HG03196 (cell line): Measurements from ENCODE around the gene CCR5AS.

ENCODE experiments used
- ATAC-seq: cut with Tn5 transposase; IDR thresholded peaks from one replicate; pipeline ENCODE4 v1.9.1; 2021; ENCODE audit not compliant: unreplicated experiment

CCR5AS gene

DNA sequence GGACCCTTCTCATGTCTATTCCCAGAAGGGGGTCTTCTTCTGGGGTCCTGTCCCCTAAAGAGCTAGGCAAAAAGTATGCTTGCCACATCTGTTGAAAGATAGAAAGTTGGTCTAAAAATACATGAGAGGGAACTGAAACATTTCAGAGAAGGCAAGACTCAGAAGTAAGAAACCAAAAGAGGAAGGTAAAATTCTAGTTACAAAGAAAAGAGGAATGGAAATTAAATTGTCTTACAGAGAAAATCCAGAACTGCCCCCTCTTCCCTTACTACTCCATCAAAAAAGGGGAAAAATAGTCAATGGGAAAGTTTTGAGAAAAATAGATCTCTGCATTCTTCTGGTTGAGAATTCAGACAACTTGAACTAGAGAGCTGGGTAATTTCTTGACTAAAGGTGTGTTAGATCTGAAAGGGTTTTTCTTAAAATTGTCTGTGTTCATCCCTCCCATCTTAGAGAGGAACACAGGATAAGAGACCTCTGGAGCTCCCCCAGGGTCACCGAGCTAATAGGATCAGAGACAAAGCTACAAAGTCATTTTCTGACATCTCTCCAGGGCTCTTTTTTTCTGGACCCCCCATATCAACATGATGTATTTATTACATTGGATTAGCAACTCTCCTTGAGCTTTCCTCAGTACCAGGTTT lies 85.3 kb downstream of the CCR5AS start:
- ATAC-seq: no peak

DNA sequence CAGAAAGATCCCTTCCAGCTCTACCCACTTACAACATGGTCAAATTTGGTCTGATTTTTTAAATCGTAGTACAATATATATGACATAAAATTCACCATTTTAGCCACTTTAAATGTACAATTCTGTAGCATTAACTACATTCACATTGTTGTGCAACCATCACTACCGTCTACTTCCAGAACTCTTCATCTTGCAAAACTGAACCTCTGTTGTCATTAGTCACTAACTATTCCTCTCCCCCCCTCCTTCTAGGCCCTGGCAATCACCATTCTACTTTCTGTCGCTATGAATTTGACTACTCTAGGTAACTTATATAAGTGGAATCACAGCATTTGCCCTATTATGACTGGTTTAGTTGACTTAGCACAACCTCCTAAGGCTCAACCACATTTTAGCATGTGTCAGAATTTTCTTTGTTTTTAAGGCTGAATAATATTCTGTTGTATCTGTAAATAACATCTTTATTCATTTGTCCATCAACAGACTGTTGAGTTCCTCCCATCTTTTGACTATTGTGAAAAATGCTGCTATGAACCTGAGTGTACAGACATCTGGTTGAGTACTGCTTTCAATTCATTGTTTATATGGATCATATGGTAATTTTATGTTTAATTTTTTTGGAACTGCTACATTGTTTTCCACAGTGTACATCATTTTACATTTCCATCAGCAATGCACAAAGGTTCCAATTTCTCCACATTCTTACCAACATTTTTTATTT lies 88.5 kb downstream of the CCR5AS start:
- no peak for ATAC-seq

DNA sequence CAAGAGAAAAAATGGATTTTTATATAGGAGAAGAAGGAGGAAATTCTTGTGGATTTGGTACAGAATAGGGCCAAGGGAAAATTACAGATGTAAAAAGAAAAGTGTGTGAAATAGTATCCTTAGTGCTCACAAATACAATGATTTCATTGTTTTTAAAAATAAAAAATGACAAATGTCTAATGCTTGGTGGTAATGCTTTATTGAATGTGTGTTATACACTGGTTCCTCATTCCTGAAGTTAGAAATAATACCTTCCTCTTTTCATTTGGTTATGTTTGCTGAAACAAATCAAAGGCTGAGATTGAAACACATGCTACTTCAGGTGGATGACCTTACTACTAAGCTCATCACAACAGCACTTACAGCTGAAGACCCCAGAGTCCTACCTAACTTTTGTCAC lies 90.7 kb downstream of the CCR5AS start:
- no peak for ATAC-seq

DNA sequence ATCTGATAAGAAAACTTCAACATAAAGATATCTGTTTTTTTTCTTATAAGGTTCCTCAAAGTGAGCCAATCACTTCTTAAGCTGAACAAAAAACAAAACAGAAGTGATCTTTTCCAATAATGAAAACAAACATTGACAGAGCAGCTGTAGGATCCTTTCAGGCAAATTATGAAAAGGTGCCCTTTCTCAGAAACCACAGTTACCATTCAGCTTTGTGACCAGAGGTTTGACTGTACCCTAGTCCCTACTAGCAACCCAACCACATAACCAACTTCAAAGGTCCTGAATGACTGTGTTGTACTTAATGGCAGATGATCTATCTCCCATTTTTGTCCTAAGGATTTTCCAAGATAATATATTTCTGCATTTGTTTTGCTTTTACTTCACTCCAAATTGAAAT lies 92.3 kb downstream of the CCR5AS start:
- no peak for ATAC-seq
